ENCODE measurements around the gene HTR3C.
A peak's percentile ranks its signal among the peaks of the same experiment; 100 is the strongest.
"Not testable (repeated sequence)": the region's sequence is repeated elsewhere in the genome, so short reads cannot be mapped to it uniquely, and the experiment has no call there.

The HTR3C gene

DNA sequence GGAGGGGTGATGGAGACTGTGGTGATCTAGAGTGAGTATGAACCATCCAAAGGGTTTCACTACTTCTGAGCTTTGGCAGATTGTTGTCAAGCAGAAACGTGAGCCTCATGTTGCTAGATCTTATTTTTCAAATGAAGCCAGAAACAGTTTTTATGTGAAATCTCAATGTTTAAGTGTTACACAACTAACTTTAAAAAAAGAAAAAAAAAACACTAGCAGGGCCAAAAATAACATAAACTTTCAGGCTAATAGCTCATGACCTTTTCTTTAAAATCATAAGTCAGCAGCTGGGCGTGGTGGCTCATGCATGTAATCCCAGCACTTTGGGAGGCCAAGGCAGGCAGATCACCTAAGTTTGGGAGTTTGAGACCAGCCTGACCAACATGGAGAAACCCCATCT is 23.4 kb upstream of the HTR3C start:
- no peak for DNase-seq

DNA sequence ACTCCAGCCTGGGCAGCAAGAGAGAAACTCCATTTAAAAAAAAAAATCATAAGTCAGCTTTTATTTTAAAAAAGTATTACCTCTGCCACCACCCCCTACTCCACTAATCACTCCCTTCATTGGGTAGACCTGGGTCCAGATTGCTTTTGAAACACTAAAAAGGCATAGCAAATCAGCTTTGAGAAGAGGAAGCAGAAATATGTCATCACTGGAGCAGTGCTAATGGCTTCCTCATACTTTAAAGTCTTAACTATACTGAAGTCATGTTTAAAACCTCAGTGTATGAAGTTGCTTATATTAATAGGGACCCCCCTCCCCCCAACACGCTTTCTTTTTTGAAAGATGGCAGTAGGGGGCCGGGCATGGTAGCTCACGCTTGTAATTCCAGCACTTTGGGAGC is 22.3 kb upstream of the HTR3C start:
- no peak for DNase-seq

DNA sequence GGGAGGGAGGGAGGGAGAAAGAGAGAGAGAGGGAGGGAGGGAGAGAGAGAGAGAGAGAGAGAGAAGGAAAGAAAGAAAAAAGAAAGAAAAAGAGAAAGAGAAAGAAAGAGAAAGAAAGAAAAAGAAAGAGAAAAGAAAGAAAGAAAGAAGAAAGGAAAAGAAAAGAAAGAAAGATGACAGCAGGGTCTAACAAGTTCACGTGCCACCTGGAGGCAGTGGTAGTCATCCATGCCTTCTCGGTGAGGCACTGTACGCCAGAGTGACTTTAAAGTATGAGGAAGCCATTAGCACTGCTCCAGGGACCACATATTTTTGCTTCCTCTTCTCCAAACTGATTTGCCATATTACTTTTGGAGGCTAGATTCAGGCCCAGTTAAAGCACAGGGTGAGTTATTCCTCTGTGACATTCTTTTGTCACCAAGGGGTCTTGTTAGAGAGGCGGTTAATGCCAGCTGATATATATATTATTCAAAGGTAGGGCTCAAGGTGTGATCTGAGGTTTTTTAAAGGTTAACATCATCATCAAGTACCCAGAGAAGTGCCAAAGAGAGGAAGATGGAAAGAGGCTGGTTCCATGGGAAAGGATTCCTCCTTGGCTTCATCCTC is 21.6 kb upstream of the HTR3C start, which contains the start of gene HTR3D:
Gene HTR3D (plus strand): TSS at position 556 of the 606 bp plus-strand sequence. CDS start 0 bp downstream, at position 556.
- no peak for DNase-seq

DNA sequence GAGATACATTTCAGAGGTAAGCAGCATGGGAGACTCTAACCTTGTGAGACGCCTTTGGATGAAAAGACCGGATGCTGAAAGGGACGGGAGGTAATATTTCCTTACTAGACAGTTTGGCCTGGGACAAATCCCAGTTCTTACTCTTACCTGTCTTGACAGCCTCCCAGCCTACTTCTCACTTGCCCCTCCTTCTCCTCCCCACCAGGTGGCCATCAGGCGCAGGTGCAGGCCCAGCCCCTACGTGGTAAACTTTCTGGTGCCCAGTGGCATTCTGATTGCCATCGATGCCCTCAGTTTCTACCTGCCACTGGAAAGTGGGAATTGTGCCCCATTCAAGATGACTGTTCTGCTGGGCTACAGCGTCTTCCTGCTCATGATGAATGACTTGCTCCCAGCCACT is 15.0 kb upstream of the HTR3C start:
- DNase-seq, result no peak

DNA sequence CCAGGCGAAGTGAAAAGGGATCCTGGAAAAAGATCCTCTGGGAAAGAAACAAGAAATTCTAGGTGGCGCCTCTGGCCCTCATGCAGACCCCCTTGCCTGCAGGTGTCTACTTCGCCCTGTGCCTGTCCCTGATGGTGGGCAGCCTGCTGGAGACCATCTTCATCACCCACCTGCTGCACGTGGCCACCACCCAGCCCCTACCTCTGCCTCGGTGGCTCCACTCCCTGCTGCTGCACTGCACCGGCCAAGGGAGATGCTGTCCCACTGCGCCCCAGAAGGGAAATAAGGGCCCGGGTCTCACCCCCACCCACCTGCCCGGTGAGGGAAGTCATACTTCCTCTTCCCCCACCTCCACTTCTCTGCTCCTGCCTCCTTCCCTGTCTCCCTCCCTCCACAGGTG is 14.5 kb upstream of the HTR3C start:
- DNase-seq, result not testable (repeated sequence)

DNA sequence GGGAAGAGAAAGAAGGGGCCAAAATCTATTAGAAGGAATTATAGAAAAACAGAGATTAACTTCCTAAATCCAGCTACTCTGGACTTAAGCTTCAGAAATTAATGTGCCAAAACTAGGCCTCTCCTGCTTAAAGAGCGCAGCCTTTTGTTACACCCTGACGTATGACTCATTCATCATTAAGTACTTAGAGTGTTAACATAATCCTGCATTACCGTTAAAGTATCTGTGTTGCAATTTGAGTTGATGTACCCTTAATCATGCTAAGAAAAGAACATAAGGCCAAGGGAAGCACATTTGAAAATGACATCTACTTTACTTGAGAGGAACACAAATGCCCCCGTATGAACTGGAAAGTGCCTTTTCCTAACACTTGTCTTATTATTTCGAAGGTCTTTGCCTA is 13.4 kb upstream of the HTR3C start:
- peak in 2 of 56 donors; percentile 6 to 11 for DNase-seq

DNA sequence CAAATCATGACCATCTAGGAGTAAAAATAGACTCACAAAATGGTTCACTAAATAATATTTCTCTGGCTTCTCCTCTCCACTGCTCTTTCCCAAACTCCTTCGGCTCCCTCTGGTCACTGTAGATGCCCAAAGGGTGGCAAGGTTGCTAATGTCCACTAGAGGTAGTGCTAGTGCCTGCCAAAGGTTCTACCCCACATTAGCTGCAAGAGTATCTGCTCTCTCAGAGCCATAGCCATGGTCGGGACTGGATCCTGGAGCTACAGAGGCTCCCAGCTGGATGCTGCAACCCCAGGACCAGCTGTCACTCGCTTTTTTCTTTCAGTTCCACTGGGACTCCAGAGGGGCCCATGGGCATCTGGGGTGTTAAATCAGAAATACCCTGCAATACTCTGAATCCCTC is 12.8 kb upstream of the HTR3C start:
- no peak for DNase-seq

DNA sequence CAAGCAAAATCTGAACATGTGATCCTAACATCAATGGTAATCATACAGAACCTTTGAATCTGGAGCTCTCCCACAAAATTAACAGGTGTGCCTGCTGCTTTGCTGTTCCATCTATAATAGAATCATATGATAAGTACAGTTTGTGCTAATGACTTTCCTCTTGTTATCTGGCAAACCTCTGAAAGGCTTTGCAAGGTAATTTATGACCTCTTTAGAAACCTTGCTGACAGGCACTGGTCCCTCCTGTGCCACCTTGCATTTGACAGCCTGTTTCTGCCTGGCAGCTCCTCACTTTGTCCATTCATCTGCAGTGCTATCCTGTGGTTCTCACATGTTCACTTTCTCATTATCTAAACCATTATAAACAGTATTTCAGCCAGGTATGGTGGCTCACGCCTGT is 10.2 kb upstream of the HTR3C start:
- DNase-seq, result no peak

DNA sequence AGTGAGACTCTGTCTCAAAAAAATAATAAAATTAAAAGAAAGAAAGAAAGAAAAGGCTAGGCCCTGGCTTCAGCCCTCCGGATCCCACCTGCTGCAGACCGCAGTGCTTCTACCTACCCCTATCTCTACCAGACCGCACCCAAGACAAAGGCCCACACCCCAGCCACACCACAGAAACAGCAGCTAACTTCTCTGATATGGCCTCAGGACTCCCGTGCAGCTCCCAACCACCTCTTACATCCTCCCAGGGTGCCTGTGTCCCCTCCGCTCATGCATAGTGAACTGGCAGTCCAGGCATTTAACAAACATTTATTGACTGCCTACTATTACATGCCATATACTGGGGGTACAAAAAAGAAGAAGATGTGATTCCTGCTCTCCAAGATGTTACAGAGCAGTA is 6.9 kb upstream of the HTR3C start:
- DNase-seq, result no peak

DNA sequence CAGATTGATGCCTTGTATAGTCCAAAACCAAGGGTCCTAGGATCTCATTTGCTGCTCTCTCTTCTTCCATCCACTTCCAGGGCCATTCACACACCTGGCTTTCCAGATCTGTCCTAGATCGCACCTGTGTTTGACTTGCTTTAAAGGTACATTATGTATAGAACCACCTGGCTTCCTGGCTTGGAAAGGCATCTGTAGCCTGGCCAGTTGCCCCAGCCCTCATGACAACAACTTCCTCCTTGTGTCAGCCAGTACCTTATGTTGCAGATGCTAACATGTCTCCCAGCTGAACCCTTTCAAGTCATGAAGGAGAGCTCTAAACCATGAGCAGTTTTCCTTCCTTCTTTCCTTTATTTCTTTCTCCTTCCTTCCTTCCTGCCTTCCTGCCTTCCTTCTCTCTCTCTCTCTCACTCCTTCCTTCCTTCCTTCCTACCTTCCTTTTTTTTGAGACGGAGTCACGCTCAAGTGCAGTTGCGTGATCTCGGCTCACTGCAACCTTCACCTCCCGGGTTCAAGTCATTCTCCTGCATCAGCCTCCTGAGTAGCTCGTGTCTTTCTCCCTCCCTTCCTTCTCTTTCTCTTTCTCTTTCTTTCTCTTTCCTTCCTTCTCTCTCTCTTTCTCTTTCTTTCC is 2.5 kb upstream of the HTR3C start:
- DNase-seq, result no peak

DNA sequence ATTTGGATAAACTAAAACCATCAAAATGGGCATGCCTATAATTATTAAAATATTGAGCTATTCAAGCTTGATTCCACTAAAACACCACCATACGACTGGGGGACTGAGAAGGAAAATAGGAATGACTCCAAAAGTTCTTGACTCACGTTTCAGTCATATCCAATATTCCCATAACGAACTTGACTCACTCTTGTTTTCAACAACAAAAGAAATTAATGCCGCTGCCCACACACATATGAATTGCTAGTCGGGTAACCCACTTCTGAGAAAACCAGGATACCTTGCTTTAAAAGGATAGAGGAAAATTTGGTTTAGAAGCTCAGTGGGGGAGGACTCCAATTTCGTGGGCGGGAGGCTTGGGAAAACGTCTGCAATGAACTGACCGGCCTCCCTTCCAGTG is 5.2 kb downstream of the HTR3C start:
- no peak for DNase-seq

DNA sequence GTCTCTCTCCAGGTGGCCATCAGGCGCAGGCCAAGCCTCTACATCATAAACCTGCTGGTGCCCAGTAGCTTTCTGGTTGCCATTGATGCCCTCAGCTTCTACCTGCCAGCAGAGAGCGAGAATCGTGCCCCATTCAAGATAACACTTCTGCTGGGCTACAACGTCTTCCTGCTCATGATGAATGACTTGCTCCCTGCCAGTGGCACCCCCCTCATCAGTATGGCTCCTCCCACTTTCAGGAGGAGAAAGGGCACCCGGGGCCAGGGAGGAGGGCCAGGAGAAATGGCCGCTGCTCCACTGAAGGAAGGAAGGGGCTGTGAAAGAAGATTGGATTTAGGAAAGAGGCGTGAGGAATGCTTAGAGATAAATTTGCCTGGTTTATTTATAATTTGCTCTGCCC is 6.6 kb downstream of the HTR3C start:
- no peak for DNase-seq

DNA sequence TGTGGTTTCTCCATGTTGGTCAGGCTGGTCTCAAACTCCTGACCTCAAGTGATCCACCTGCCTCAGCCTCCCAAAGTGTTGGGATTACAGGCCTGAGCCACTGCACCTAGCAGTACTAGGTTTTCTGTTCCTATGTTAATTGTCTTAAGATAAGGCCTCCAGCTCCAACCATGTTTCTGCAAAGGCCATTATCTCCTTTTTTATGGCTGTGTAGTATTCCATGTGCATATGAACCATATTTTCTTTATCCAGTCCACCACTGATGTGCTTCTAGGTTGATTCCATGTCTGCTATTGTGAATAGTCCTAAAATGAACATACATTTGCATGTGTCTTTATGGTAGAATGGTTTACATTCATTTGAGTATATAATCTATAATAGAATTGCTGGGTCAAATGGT is 9.8 kb downstream of the HTR3C start:
- no peak for DNase-seq

DNA sequence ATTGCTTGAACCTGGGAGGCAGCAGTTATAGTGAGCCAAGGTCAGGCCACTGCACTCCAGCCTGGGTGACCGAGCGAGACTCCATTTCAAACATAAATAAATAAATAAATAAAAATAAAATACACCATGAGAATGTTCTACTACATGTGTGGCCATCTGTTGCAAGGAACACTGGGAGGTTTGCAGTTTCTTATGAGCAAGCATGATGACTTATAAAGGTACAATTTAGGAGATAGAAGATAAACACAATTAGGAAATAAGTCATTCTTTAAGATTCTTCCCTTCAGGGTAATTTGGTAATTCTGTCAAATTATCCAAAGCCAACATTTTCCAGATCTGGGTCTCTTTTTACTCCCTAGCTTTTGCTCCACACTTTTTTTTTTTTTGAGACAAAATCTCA is 13.4 kb downstream of the HTR3C start:
- no peak for DNase-seq

DNA sequence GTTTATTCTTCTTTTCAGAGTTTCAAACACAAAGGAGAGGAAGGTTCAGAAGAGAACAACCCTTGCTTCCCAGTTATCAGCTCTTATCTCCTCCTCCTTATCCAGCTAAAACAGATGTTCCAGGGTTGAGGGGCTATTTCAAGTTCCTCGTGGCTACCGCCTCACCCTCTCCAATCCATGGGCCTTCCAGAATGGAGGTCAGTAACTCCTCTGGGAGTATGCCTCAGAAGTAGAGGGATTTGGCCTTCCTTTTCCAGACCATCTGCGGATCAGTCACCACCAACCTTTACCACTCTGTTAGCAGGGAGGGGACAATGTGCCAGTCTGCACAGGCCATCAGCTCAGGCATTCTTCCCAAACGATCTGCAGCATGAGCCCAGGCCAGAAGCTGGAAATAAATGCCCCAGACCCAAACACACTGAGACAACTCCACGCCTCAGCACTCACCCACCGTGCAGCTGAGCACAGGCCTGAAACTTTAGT is 14.8 kb downstream of the HTR3C start:
- no peak for DNase-seq

DNA sequence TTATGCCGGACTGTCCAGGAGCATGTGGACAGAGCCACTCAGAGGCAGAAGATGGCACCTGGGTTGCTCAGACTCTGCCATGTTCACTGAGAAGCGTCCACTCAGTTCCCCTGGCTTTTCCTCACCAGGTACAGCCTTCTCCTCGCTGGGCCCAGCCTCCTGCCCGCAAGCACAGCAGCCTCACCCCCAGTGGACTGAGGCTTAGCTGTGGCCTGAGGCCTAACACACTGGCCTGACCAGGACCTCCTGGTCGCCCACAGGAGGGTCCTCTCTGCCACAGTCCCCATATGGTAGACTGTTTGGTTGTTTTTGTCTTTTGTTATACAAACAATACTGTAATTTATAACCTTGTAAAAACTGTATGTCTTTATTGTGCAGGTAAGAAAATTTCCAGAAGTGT is 15.5 kb downstream of the HTR3C start:
- DNase-seq, result no peak

DNA sequence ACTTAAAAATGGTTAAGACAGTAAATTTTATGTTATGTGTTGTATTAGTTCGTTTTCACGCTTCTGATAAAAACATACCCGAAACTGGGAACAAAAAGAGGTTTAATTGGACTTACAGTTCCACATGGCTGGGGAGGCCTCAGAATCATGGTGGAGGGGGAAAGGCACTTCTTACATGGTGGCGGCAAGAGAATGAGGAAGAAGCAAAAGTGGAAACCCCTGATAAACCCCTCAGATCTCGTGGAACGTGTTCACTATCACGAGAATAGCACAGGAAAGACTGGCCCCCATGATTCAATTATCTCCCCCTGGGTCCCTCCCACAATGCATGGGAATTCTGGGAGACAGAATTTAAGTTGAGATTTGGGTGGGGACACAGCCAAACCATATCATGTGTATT is 18.3 kb downstream of the HTR3C start:
- DNase-seq, result not testable (repeated sequence)

DNA sequence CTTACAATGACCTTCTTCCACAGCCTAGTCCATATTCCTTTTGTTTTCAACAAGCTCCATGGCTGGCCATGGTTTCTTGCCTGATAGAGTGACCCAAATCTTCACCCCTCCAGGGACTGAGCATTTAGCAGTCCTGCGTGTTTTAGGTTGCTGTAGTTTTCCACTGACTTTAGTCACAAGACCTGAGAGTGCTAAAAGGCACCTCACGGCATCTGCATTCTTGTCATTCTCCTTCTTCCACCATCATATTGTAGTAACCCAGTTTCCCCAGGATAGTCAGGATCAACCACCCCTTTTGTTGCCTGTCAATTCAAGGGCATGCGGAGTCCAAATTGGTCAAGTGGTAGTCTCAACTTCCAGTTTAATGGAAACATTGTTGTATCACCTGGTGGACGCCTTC is 20.8 kb downstream of the HTR3C start:
- no peak for DNase-seq

DNA sequence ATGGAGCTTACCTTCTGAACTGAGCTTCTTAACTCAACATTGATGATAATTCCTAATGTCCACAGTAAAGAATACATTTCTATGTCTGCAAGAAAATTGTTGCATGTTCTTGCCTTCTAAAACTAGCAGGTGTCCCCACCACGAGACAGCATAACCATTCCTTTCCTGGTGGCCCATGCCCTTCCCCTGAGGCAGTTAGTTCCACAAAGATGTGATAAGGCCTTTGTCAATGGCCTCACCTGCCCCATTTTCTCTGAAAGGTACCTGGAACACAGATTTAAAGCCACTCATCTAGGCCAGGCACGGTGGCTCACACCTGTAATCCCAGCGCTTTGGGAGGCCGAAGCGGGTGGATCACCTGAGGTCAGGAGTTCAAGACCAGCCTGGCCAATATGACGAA is 23.1 kb downstream of the HTR3C start:
- DNase-seq, result no peak

DNA sequence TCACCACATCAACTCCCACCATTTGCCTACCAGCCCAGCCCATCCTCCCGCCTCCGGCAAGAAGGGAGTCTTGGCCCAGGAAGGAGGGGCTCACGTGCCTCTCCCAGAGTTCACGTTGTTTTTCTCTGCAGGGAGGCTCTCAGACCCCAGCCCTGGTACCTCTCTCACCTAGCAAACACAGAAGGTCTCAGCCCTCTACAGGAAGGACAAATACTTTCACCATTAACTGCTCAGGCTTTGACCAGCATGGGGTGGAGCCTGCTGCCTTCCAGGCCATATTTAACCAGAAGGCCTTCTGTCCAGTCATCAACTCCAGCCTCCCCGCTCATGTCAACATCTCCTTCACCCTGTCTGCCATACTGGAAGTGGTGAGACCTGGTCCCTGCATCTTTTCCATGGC is 25.0 kb downstream of the HTR3C start:
- DNase-seq, result no peak

DNA sequence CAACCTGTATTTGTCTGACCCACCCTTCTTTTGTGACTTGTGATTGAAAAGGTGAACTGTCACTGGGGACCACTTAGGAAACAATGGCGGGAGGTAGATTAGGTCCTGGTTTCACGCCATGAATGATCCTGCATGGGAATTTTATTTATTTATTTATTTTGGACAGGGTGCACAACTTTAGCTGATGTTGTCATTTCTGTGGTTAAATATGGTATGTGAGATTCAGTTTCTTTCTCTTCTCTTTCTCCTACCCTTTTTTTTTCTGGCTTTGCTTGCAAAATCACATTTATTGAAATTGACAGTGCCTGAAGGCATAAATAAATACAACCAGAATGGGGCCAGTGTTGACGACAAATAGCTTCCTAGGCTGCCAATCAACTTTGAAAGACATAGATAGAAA is 26.0 kb downstream of the HTR3C start:
- DNase-seq, result no peak

DNA sequence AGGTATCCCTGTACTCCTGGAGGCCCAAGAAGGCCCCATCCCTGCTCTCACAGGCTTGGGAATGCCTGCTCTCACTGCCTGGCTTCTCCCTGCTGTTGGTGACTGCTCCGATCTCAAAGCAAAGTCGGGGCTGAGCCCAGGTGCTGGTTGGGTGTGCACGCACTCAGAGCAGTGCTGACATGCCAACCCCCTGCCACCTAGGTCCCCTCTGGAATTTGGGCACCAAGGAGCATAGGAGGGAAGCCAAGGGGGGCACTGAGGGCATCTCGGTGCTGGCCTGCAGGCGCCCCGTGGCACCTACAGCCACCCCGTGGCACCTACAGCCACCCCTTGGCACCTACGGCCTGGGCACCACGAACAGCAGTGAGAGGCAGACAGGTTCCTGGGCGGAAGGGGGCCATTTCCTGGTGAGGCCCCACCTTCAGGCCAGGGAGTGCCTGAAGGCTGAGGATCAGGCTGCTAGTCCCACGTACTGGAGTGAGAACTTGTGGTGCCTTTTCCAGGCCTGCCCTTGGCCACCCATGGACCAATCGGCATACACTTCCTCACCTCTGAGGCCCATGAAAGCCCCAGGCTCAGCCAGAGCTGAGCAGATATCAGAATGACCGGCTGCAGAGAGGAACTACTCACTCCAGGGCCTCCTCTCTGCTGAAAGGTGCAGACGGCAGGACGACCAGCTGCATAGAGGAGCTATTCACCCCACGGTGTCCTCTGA is 28.4 kb downstream of the HTR3C start:
- DNase-seq, result no peak

DNA sequence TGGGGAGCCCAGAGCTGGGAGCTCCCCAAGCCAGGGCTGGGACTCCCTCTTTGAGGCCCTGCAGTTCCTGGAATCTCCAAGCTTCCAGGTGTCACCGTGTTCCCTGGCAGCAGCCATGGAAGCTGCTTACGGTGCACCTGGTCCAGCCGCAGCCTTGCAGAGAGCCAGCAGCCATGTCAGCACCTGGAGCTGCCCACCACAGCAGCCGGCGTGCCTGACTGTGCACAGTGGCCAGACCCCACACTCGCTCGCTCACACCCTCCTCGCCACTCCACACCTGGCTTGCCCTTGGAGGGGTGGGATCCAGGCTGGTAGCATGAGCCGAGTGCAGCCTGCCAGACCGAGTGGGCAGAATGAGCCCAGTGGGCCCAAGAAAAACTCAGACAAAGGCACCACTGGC is 29.2 kb downstream of the HTR3C start:
- no peak for DNase-seq

Measured in nucleus accumbens (tissue), 56 donors.